ENCODE results near the gene ZNF658.
"Not testable (repeated sequence)": the region's sequence is repeated elsewhere in the genome, so short reads cannot be mapped to it uniquely, and the experiment has no call there.

ZNF658 gene

GRCh38 chr9:66900490-66901131, at the start of gene ZNF658:
ZNF658 (plus strand) TSS chr9:66900725; CDS start chr9:66903562, 2,837 bp downstream.
- DNase-seq (ENCODE audit: low read depth, low spot score): peak; percentile 92

GRCh38 chr9:66861732-66862131, 38.8 kb upstream of the ZNF658 start:
- DNase-seq (ENCODE audit: low read depth, low spot score): not testable (repeated sequence)

GRCh38 chr9:66868660-66869059, 31.9 kb upstream of the ZNF658 start:
- not testable (repeated sequence) for DNase-seq (ENCODE audit: low read depth, low spot score)

- not testable (repeated sequence) for DNase-seq (ENCODE audit: low read depth, low spot score)
Measured at GRCh38 chr9:66880605-66881004, 19.9 kb upstream of the ZNF658 start.

GRCh38 chr9:66881847-66882246, 18.7 kb upstream of the ZNF658 start:
- not testable (repeated sequence) for DNase-seq (ENCODE audit: low read depth, low spot score)

- not testable (repeated sequence) for DNase-seq (ENCODE audit: low read depth, low spot score)
Measured at GRCh38 chr9:66890334-66890733, 10.2 kb upstream of the ZNF658 start.

- DNase-seq (ENCODE audit: low read depth, low spot score): peak; percentile 2
Measured at GRCh38 chr9:66901141-66901540, 616 bp downstream of the ZNF658 start.

GRCh38 chr9:66909560-66909959, 9.0 kb downstream of the ZNF658 start:
- not testable (repeated sequence) for DNase-seq (ENCODE audit: low read depth, low spot score)

GRCh38 chr9:66920072-66920471, 19.5 kb downstream of the ZNF658 start:
- not testable (repeated sequence) for DNase-seq (ENCODE audit: low read depth, low spot score)

- not testable (repeated sequence) for DNase-seq (ENCODE audit: low read depth, low spot score)
Measured at GRCh38 chr9:66936194-66936870, 35.8 kb downstream of the ZNF658 start.

- DNase-seq (ENCODE audit: low read depth, low spot score): not testable (repeated sequence)
Measured at GRCh38 chr9:66937662-66938061, 37.1 kb downstream of the ZNF658 start.

GRCh38 chr9:66938322-66938721, 37.8 kb downstream of the ZNF658 start:
- not testable (repeated sequence) for DNase-seq (ENCODE audit: low read depth, low spot score)

- DNase-seq (ENCODE audit: low read depth, low spot score): not testable (repeated sequence)
Measured at GRCh38 chr9:66939878-66940830, 39.6 kb downstream of the ZNF658 start.

GRCh38 chr9:66942400-66943155, 42.1 kb downstream of the ZNF658 start:
- DNase-seq (ENCODE audit: low read depth, low spot score): peak; percentile 7

- peak; percentile 1 for DNase-seq (ENCODE audit: low read depth, low spot score)
Measured at GRCh38 chr9:66952576-66952975, 52.1 kb downstream of the ZNF658 start.
